Osteoblast (primary cell): ENCODE data around the gene PFKP. TPM values are rescaled to one million over a fixed set of nuclear protein-coding genes. Genes with fewer than 3 reads are reported as not detected.

Experiments used
- DNase-seq: peaks from one replicate; pipeline ENCODE4 v3.0.0; 2011; ENCODE audit warnings: low spot score, mixed read lengths; ENCODE audit not compliant: insufficient read length; ENCODE audit errors: missing footprints
- H2AFZ ChIP-seq: 2 replicates; pipeline ENCODE4 v1.6.0; 2011; ENCODE audit warnings: mild to moderate bottlenecking, low read length
- H3K27ac ChIP-seq: 2 replicates; pipeline ENCODE4 v1.5.1; 2011; ENCODE audit warnings: mild to moderate bottlenecking, low read depth, low read length, moderate library complexity
- H3K27me3 ChIP-seq: 2 replicates; pipeline ENCODE4 v1.6.0; 2012; ENCODE audit warnings: mild to moderate bottlenecking, control low read depth, inconsistent platforms, low read length, moderate library complexity; ENCODE audit not compliant: insufficient read depth
- H3K36me3 ChIP-seq: 2 replicates; pipeline ENCODE4 v1.5.1; 2011; ENCODE audit warnings: mild to moderate bottlenecking, low read length, control low read depth, moderate library complexity; ENCODE audit not compliant: insufficient read depth
- H3K4me1 ChIP-seq: 2 replicates; pipeline ENCODE4 v1.5.1; 2011; ENCODE audit warnings: mild to moderate bottlenecking, low read length, control low read depth, moderate library complexity; ENCODE audit not compliant: insufficient read depth
- H3K4me2 ChIP-seq: 2 replicates; pipeline ENCODE4 v1.6.0; 2011; ENCODE audit warnings: mild to moderate bottlenecking, low read length; ENCODE audit not compliant: insufficient read depth
- H3K4me3 ChIP-seq: fragments of 200-600 bp; sonication (generic); 3 replicates; pipeline ENCODE4 v1.5.1; 2012; ENCODE audit warnings: mild to moderate bottlenecking, low read length, inconsistent platforms; ENCODE audit not compliant: insufficient read depth
- H3K79me2 ChIP-seq: 2 replicates; pipeline ENCODE4 v1.6.0; 2012; ENCODE audit warnings: mild to moderate bottlenecking, low read length, control low read depth, inconsistent platforms; ENCODE audit not compliant: insufficient read depth
- H3K9me3 ChIP-seq: 2 replicates; pipeline ENCODE4 v1.5.1; 2011; ENCODE audit warnings: low read depth, low read length, control low read depth
- H4K20me1 ChIP-seq: 2 replicates; pipeline ENCODE4 v1.6.0; 2012; ENCODE audit warnings: mild to moderate bottlenecking, low read length, control low read depth; ENCODE audit not compliant: insufficient read depth
- total RNA-seq: library from RNA; depleted of rRNA; stranded (reverse); fragments of >200 nt; gene quantifications from 2 replicates; pipeline ENCODE4 v1.2.3, GENCODE V29; 2012
- TF ChIP-seq, protein P1 (sequence below): IDR thresholded peaks from 2 replicates; pipeline ENCODE4 v1.5.1; 2011; ENCODE audit warnings: mild to moderate bottlenecking, low read depth, low read length, moderate library complexity; ENCODE audit errors: extremely low read depth

PFKP gene
- total RNA-seq, 1 donor, result 80.0 TPM

- Histone ChIP-seq H3K79me2 (no peaks in the 10 kb centered on the region), H3K4me2 (no peak overlapping the region), H3K36me3 (peaks cover 96% of the 10 kb centered on the region), H3K4me1 (no peaks in the 10 kb centered on the region), H2AFZ (no peak overlapping the region), H3K9me3 (no peaks in the 10 kb centered on the region), H3K27me3 (no peaks in the 10 kb centered on the region), H4K20me1 (no peaks in the 10 kb centered on the region), H3K4me3 (no peak overlapping the region), H3K27ac (no peak overlapping the region)
- TF ChIP-seq, protein P1, sequence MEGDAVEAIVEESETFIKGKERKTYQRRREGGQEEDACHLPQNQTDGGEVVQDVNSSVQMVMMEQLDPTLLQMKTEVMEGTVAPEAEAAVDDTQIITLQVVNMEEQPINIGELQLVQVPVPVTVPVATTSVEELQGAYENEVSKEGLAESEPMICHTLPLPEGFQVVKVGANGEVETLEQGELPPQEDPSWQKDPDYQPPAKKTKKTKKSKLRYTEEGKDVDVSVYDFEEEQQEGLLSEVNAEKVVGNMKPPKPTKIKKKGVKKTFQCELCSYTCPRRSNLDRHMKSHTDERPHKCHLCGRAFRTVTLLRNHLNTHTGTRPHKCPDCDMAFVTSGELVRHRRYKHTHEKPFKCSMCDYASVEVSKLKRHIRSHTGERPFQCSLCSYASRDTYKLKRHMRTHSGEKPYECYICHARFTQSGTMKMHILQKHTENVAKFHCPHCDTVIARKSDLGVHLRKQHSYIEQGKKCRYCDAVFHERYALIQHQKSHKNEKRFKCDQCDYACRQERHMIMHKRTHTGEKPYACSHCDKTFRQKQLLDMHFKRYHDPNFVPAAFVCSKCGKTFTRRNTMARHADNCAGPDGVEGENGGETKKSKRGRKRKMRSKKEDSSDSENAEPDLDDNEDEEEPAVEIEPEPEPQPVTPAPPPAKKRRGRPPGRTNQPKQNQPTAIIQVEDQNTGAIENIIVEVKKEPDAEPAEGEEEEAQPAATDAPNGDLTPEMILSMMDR, result no peak
- no peak for DNase-seq
Observed at GRCh38 chr10:3143791-3144434, 76.6 kb downstream of the PFKP start.

- TF ChIP-seq, protein P1, result no peak
Observed at GRCh38 chr10:3145366-3145765, 78.0 kb downstream of the PFKP start.

DNA sequence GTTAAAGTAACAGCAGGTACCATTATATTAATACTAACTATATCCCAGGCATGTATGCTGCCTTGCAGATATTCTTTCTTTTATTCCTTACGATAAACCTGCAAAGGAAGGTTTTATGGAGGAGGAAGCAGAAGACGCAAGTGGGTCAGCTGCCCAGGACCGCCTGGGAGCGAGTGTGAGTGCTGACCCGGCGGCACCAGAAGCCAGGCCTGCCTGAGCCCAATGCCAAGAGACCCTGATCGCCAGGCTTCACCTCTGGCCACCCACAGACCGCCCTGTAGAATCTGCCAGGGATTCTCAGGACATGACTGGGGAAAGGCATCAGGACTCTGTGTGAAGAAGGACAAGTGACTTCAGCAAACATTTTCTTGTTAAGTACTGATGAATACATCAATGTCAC lies 78.9 kb downstream of the PFKP start:
- Histone ChIP-seq H4K20me1 (no peaks in the 10 kb centered on the region), H2AFZ (no peak overlapping the region), H3K79me2 (no peaks in the 10 kb centered on the region), H3K4me2 (no peak overlapping the region), H3K27me3 (no peaks in the 10 kb centered on the region), H3K4me3 (no peak overlapping the region), H3K27ac (no peak overlapping the region), H3K4me1 (no peaks in the 10 kb centered on the region), H3K9me3 (no peaks in the 10 kb centered on the region), H3K36me3 (peaks cover 96% of the 10 kb centered on the region)
- TF ChIP-seq, protein P1, result no peak
- DNase-seq, result no peak

More at GRCh38 chr10:3145366-3145765, 78.0 kb downstream of the PFKP start:
- Histone ChIP-seq H3K27me3 (no peaks in the 10 kb centered on the region), H2AFZ (no peak overlapping the region), H3K9me3 (no peaks in the 10 kb centered on the region), H3K4me1 (no peaks in the 10 kb centered on the region), H3K4me3 (no peak overlapping the region), H3K79me2 (no peaks in the 10 kb centered on the region), H3K36me3 (peaks cover 96% of the 10 kb centered on the region), H3K4me2 (no peak overlapping the region), H3K27ac (no peak overlapping the region), H4K20me1 (no peaks in the 10 kb centered on the region)
- DNase-seq, result no peak

DNA sequence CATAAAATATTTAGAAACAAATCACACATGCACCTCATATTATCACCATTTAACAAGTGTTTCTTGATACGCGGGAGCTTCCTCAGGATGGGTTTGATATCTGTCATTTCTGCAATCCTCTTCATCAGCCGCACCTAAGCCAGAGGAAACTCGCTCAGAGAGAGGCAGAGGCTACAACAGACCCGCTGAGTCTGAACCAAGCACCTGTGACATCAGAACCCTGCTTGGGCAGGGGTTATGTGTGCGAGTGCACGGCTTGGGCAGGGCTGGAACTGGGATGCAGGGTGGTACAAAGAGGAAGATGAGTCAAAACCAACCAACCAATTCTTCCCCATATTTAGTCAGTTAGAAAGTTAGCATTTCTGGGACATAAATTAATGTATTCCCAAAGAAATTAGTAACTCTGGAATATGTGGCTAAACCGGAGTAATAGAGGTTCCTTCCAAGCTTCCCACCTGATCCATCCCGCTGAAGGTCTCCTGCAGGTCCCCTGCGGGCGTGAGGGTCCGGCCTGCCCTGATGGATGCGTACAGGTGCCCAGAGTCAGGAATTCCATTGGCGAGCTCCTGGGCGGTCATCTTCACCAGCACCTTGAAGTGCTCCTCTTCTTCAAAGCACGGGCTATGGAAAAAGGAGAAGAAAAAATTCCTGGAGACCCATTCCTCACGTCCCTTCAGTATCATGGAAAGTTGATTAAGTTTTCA lies 79.9 kb downstream of the PFKP start:
- peaks cover 96% of the 10 kb centered on the region for H3K36me3 ChIP-seq

More for the DNA sequence above, 79.9 kb downstream of the PFKP start:
- H3K4me3 ChIP-seq, result no peak overlapping the region
- peaks cover 3% of the 10 kb centered on the region for H4K20me1 ChIP-seq
- no peak overlapping the region for H2AFZ ChIP-seq
- TF ChIP-seq, protein P1, result no peak
- H3K27ac ChIP-seq, result no peak overlapping the region
- no peak for DNase-seq
- H3K27me3 ChIP-seq, result no peaks in the 10 kb centered on the region
- H3K4me1 ChIP-seq, result no peaks in the 10 kb centered on the region
- no peaks in the 10 kb centered on the region for H3K9me3 ChIP-seq
- H3K4me2 ChIP-seq, result no peak overlapping the region
- H3K79me2 ChIP-seq, result no peaks in the 10 kb centered on the region
